Activated CD4-positive, alpha-beta T cell treated with anti-CD3 and anti-CD28 coated beads, Interleukin-2, amount 50 U/mL, for 48 hours (primary cell): Measurements from ENCODE around the gene LGALS7B.
"Not testable (repeated sequence)": the region's sequence is repeated elsewhere in the genome, so short reads cannot be mapped to it uniquely, and the experiment has no call there.

Source experiments
- DNase-seq, 2 experiments: peaks; one replicate each; pipeline ENCODE4 v3.0.0-alpha.2; 2020

The LGALS7B gene

GRCh38 chr19:38788478-38789243 is at the start of gene LGALS7B:
TSS of gene LGALS7B (plus strand) at chr19:38789200. CDS start at chr19:38789227, 27 bp downstream.
- DNase-seq: no peak

- peak in 1 of 2 experiments; percentile 31 for DNase-seq
Observed at GRCh38 chr19:38739440-38740256, 49.4 kb upstream of the LGALS7B start.

GRCh38 chr19:38740257-38740592 is 48.8 kb upstream of the LGALS7B start:
- no peak for DNase-seq

- no peak for DNase-seq
Observed at GRCh38 chr19:38740932-38741331, 48.1 kb upstream of the LGALS7B start.

- no peak for DNase-seq
Observed at GRCh38 chr19:38741670-38742069, 47.3 kb upstream of the LGALS7B start.

GRCh38 chr19:38742296-38742695 is 46.7 kb upstream of the LGALS7B start:
- no peak for DNase-seq

GRCh38 chr19:38742906-38743305 is 46.1 kb upstream of the LGALS7B start:
- no peak for DNase-seq

- no peak for DNase-seq
Observed at GRCh38 chr19:38743394-38744297, 45.4 kb upstream of the LGALS7B start.

- no peak for DNase-seq
Observed at GRCh38 chr19:38744298-38744681, 44.7 kb upstream of the LGALS7B start, which contains the start of gene CAPN12. TSS of gene CAPN12 (minus strand) at chr19:38744474. CDS start at chr19:38744165, 309 bp downstream.

- DNase-seq: no peak
Observed at GRCh38 chr19:38744874-38745273, 44.1 kb upstream of the LGALS7B start.

- DNase-seq: no peak
Observed at GRCh38 chr19:38745316-38745715, 43.7 kb upstream of the LGALS7B start.

- DNase-seq: not testable (repeated sequence)
Observed at GRCh38 chr19:38753783-38754182, 35.2 kb upstream of the LGALS7B start.

- not testable (repeated sequence) for DNase-seq
Observed at GRCh38 chr19:38754196-38754595, 34.8 kb upstream of the LGALS7B start.

GRCh38 chr19:38759590-38760003 is 29.4 kb upstream of the LGALS7B start:
- no peak for DNase-seq

- not testable (repeated sequence) for DNase-seq
Observed at GRCh38 chr19:38760805-38761517, 28.0 kb upstream of the LGALS7B start.

- DNase-seq: not testable (repeated sequence)
Observed at GRCh38 chr19:38761884-38762389, 27.1 kb upstream of the LGALS7B start.

- no peak for DNase-seq
Observed at GRCh38 chr19:38763795-38764220, 25.2 kb upstream of the LGALS7B start.

- no peak for DNase-seq
Observed at GRCh38 chr19:38765214-38765613, 23.8 kb upstream of the LGALS7B start.

GRCh38 chr19:38766276-38767047 is 22.5 kb upstream of the LGALS7B start:
- no peak for DNase-seq

- DNase-seq: peak; percentile 92
Observed at GRCh38 chr19:38769635-38770211, 19.3 kb upstream of the LGALS7B start.
